ENCODE results near the gene MAGOHB.
"Not testable (repeated sequence)": the region's sequence is repeated elsewhere in the genome, so short reads cannot be mapped to it uniquely, and the experiment has no call there.

MAGOHB gene

DNA sequence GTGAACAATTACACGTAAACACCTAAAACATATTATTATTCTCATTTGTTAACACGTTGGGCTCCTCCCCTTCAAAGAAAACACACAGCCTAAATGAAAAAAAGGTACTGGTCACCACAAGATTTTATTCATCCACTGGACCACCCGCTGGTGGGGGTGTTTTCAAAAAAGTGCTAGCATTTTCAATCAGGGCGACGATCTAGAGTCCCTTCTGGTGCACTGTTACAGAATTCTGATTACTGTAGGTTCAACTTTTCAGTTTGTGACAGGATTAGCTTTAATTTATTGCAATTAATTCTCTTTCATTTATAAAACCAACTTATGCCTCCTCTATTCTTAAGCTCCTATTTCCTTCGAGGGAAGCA, 443 bp downstream of the MAGOHB start:
- DNase-seq (ENCODE audit: extremely low read depth in 1 of 2, low read depth in 1 of 2): no peak

DNA sequence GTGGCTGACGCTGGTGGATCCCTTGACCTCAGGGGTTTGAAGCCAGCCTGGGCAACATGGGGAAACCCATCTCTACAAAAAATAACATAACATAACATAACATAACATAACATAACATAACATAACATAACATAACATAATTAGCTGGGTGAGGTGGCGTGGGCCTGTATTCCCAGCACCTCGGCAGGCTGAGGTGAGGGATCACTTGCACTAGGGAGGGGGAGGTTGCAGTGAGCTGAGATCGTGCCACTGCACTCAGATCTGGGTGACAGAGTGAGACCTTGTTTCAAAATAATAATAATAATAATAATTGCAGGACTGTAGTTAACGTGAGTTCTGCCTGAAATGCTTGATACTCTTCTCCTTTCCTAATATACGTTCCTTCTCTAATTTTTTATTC, 1.3 kb downstream of the MAGOHB start:
- no peak for DNase-seq (ENCODE audit: extremely low read depth in 1 of 2, low read depth in 1 of 2)

DNA sequence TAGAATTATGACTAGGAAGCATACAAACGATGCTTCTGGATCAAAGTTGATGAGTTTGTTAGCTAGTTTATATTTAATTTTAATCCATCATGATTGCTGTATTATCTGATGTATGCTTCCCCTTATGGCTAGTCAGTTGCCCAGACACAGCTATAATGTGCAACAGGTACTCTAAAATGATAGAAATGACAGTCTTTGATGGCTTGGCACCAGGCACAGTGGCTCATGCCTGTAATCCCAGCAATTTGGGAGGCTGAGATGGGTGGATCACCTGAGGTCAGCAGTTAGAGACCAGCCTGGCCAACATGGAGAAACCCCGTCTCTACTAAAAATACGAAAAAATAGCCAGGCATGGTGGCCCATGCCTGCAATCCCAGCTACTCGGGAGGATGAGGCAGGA, 2.2 kb downstream of the MAGOHB start:
- not testable (repeated sequence) for DNase-seq (ENCODE audit: extremely low read depth in 1 of 2, low read depth in 1 of 2)

DNA sequence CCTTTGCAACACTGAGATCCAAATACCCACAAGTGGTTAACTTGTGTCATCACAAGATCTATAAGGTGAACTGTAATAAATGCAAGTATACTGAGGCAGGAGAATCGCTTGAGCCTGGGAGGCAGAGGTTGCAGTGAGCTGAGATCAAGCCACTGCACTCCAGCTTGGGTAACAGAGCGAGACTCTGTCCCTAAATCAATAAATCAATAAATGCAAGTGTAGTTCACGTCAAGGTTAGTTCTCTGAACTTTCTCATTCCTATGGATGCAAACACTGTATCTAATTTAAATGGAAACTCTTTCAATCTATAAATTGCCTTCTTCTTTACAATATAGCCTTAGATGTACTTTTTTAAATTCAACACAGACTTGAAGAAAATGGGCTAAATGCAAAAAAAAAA, 3.2 kb downstream of the MAGOHB start:
- DNase-seq (ENCODE audit: extremely low read depth in 1 of 2, low read depth in 1 of 2): no peak

DNA sequence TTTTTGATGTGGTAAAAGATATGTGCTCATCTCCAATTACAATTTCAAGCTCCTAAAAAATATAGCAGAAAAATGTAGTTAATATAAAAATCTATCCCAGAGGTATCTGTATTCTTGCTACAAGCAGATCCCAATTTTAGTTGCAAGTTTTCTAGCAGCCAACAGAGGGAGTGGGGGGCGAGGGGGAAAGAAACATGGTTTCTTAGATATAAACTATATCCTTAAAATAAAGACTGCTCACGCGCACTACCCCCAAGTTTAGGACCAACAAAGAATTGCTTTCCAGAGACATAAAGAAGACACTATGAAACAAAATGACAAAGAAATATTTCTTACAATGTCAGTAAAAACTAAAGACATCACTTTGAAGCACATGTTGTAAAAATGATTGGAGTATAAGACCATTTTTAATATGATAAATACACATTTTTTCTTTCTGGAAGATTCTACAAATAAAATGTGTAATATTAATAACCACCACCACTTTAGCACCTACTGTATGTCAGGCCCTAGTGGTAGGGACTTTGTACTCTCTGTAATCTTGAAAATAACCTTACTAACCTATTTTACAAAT, 5.4 kb downstream of the MAGOHB start:
- no peak for DNase-seq (ENCODE audit: extremely low read depth in 1 of 2, low read depth in 1 of 2)

DNA sequence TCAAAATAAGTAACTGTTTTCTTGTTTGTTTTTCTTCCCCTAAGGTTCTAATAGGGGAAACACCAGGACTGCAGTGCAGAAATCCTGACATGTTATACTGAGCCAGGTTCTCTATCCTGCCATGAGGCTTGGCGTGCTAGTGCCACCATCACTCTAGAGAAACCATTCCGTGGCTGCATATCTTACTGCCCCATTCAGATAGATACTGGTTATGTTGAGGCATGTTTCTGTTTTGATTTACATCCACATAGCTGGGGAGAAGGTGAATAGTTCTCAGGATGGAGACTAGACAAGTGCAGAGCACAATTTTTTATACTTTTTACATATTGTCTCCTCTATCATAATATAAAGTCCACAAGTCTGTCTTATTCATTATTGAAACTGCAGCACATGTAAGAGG, 11.5 kb downstream of the MAGOHB start:
- no peak for DNase-seq (ENCODE audit: extremely low read depth in 1 of 2, low read depth in 1 of 2)

DNA sequence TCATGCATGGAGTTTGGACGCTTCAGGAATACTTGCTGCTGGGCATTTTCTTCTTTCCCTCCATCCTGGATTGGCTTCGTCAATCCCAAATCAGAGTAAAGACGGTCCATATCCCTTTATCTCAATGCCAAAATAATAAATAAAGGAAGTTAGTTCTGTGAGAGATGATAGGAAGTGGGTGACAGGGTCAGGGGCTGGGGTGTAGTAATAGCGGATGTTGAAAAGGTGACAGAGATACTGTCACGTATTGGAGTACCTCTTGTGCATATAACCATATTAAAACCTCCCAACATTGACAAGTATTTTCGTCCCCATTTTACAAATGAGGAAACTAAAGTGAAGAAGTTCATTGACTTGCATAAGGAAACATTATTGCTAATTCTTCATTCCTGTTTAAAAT, 12.4 kb downstream of the MAGOHB start:
- no peak for DNase-seq (ENCODE audit: extremely low read depth in 1 of 2, low read depth in 1 of 2)

DNA sequence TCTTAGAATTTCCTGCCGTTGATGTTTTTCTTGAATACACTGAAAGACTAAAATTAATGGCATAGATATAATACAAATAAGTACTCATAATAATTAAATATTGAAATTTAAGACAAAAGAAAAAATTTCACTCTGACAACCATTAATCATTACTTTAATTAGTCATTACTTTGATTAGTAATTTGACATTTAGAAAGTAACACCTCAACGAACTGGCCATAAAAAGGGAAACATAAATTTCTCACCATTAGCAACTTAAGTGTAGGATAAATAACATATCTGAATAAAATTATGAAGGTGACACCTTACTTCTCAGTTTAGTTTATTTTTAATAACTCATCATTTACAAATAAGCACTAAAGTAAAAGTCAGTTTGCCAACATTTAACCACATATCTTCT, 17.5 kb downstream of the MAGOHB start:
- DNase-seq (ENCODE audit: extremely low read depth in 1 of 2, low read depth in 1 of 2): no peak

DNA sequence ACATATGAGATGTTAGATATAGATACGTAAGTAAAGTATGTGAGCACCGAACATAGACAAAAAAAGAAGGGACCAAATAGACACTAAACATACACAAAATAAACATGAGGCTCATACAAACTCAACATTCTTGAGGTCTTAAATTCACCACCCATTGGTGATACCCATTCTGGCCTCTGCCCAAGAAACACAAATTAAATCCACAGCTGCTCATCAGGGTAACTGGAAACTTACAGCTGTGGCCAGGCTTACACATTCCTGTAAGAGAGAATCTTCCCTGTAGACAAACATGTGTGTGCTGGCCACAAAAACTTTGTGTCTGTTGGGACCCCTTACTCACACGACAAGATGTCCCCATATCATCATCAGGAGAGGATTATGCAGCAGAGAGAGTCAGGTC, 22.4 kb downstream of the MAGOHB start:
- DNase-seq (ENCODE audit: extremely low read depth in 1 of 2, low read depth in 1 of 2): no peak

DNA sequence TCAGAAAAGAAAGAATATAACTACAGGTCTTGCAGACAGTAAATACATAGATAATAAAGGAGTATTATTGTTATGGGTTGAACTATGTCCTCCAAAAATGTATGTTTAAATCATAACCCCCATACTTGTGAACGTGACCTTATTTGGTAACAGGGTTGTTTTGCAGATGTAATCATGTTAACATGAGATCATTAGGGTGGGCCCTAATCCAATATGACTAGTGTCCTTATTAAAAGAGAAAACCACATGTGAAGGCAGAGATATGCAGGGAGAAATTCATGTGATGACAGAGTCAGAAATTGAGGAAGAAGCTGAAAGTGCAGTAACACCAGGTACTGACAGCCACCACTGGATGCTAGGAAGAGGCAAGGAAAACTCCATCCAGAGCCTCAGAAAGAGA, 29.0 kb downstream of the MAGOHB start:
- DNase-seq (ENCODE audit: extremely low read depth in 1 of 2, low read depth in 1 of 2): no peak

DNA sequence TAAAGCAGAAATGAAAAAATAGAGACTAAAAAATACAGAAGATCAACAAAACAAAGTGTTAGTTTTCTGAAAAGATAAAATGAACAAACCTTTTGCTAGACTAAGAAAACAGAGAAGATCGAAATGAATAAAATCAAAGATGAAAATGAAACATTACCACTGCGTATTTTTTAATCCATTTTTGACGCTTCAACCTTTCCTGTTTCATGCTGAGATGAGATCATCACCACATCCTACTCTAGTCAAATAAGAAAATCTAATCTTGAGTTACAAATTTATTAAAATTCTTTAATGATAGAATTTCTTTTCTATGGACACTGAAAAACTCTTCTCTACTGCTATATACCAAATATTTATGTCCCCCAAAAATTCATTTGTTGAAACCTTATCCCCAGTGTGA, 30.7 kb downstream of the MAGOHB start:
- DNase-seq (ENCODE audit: extremely low read depth in 1 of 2, low read depth in 1 of 2): no peak

DNA sequence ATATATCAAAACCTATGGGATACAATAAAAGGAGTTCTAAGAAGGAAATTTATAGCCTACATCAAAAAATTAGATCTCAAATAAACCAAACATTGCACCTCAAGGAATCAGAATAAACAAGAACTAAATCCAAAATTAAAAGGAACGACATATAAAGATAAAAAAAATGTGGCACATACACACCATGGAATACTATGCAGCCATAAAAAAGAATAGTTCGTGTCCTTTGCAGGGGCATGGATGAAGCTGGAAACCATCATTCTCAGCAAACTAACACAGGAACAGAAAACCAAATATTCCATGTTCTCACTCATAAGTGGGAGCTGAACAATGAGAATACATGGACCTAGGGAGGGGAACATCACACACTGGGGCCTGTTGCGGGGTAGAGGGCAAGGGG, 31.3 kb downstream of the MAGOHB start:
- not testable (repeated sequence) for DNase-seq (ENCODE audit: extremely low read depth in 1 of 2, low read depth in 1 of 2)

DNA sequence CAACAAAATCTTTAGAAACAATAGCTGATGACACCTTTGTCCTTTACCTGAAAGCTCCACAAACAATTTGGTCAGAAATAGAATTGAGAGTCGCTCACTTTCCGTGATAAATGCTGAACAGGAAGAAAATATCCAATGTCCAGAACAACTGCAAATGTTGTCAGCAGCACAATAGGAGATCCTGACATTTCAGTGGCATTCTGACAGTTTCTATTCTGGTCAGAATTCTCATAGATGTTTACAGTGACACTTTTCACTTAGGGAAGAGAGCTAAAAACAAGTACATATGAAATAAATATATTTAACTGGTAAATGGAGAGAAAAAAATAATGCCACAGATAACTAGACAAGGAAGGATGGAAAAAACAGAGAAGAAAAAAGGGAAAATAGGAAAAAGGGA, 39.1 kb downstream of the MAGOHB start:
- DNase-seq (ENCODE audit: extremely low read depth in 1 of 2, low read depth in 1 of 2): no peak

DNA sequence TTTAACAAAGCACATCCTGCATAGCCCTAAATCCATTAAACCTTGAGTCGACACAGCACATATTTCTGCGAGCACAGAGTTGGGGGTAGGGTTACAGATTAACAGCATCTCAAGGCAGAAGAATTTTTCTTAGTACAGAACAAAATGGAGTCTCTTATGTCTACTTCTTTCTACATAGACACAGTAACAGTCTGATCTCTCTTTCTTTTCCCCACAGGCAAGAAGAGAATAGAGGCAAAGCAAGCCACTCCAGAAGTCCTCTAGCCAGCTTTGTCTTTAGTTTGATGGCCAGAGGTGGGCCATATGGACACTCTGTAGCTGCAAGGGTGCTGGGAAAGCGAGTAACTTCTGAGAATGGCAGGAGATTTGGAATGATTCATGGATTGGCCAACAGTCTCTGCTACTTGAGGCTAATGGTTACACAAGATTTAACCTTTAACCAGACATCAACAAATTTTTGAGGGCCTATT, 41.4 kb downstream of the MAGOHB start:
- not testable (repeated sequence) for DNase-seq (ENCODE audit: extremely low read depth in 1 of 2, low read depth in 1 of 2)

DNA sequence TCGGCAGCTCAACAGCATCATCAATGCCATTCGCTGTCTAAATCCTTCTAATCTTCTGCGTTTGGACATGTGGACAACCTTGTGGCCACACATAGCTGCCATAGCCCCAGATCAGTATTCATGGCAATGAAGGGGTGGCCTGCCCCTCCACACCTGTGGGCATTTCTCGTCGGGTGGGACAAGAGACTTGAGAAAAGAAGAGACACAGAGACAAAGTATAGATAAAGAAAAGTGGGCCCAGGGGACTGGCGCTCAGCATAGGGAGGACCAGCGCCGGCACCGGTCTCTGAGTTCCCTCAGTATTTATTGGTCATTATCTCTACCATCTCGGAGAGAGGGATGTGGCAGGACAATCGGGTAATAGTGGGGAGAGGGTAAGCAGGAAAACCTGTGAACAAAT, 42.3 kb downstream of the MAGOHB start:
- DNase-seq (ENCODE audit: extremely low read depth in 1 of 2, low read depth in 1 of 2): no peak

DNA sequence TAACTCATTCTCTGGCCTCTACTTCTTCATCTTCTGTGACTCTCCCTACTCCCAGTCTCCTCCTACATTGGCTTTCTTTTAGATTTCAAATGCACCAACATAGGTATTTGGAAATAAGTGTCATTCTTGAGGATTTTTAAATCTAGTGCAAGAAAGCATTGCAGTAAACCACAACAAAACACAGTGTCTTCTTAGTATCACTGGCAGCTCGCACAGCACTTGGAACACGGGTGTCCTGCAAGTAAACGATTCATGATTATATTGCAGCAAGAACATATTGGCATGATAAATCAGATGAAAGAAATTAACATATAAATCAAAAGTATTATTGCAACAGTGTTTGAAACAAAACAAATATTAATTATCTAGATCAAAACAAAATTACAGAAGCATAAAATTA, 45.6 kb downstream of the MAGOHB start:
- DNase-seq (ENCODE audit: extremely low read depth in 1 of 2, low read depth in 1 of 2): no peak

DNA sequence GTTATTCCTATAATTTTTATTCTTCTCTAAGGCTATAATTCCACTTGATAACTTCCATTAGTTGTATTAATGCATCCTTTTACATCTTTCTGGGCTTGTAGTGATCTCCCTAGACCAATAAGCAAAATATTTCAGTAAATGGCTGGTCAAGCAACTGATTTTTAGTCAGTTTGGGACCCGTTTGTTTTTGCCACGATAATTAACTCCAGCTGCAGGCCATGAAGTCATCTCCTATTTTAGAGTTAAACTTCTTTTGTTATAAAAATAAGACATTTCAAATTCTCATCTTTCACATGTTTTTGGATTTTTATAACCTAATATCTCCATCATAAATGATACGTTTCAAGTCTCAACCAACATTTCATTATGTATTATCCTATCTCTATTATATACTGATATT, 49.4 kb downstream of the MAGOHB start:
- no peak for DNase-seq (ENCODE audit: extremely low read depth in 1 of 2, low read depth in 1 of 2)

DNA sequence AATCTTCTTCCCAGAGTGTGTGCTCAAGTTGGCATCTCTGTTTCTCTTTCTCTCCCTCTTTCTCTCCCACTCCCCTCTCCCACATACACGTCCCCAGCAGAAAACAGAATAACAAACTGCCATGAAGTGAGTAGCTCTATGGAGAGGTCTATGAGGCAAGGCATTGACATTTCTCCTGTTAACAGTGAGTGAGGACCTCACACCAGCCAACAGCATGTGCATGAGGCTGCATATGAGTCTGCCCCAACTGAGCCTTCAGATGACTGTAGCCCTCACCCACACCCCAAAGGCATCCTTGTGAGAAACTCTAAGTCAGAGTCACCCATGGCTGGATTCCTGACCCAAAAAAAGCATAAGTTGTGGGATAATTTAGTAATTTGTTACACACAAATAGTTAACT, 50.4 kb downstream of the MAGOHB start:
- no peak for DNase-seq (ENCODE audit: extremely low read depth in 1 of 2, low read depth in 1 of 2)

DNA sequence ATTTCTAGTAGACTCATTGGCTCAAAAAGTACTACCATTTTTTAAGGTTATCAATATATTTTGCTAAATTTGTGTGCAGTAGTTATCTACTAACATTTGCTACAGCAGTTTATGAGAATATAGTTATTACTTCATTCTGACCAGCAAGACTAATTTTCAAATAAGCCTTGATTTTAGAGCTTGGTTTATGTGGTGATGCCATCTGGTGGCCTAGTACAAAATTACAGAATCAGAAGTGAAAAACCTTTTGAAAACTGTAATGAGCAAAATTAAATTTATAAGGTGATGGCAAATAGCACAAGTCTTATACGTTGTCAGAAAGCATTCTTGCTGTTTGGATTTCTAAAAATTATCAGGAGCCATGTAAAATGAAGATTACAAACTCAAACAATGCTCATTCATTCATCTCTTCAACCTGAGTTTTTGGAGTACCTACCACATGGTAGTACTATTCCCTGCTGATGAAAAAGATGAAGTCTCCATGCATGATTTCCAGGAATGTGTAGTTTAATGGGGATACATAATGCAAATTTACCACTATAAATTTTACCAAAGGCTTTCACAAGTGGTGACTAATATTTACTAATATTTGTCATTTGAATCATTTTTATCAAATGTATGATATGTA, 51.0 kb downstream of the MAGOHB start:
- DNase-seq (ENCODE audit: extremely low read depth in 1 of 2, low read depth in 1 of 2): no peak

DNA sequence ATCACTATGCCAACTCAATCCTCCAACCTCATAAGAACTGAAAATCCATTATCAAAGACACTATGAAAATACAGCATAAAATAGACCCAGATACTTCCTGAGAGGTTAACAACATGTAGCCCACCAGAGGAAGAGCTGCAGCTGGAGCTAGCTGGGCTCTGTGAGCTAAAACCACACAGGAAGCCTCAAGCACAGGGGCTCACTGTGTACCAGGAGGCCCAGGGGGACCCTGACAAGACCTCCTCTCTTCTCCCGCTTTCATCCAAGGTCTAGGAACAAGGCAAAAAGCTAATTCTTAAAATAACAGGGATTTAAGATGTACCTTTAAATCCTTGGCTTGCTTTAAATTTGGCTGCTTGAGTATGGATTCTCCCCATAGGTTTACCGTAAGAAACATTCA, 54.2 kb downstream of the MAGOHB start:
- no peak for DNase-seq (ENCODE audit: extremely low read depth in 1 of 2, low read depth in 1 of 2)

DNA sequence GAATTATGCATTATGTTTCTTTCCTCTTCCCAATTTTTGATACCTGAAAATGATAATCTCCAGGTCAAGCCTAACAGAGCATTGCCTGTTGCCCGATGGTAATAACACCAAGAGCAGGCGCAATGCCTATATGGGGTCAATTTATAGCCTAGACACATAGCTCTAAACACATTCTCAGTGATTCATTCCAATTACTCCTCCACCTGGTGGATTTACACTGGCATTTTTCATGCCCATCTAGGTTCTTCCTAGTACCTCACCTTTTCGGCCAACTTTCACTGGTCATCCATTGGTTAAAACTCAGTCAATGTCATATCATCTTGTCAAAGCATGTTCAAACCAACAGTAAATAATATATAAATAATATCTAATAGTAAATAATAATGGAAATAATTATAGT, 54.6 kb downstream of the MAGOHB start:
- no peak for DNase-seq (ENCODE audit: extremely low read depth in 1 of 2, low read depth in 1 of 2)

DNA sequence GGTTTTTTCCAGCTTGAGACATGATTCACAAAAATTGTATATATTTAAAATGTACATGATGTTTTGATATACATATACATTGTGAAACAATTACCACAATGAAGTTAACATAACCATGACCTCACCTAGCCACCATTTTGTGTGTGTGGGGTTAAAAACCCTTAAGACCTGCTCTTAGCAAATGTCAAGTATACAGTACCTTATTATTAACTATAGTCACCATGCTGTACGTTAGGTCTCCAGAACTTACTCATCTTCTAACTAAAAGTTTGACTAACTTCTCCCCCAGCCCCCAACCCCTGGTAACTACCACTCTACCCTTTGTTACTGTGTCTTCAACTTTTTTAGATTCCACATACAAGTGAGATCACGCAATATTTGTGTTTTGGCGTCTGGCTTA, 55.1 kb downstream of the MAGOHB start:
- DNase-seq (ENCODE audit: extremely low read depth in 1 of 2, low read depth in 1 of 2): no peak

DNA sequence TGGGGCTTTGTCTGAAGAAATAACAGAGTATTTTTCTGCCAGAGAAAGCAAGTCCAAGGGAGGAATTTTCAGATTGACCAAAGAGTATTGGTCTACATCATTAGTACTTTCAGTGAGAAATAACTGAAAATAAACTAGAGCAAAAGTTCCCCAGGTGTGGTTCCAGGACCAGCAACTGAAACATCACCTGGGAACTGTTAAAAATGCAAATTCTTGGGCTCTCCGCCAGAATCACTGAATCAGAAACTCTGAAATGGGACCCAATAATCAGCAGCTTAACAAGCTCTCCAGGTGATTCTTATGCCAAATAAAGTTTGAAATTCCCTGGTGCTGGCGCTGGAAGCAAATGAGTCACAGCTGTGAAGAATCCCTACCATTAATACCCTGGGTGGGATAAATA, 55.6 kb downstream of the MAGOHB start:
- DNase-seq (ENCODE audit: extremely low read depth in 1 of 2, low read depth in 1 of 2): no peak

Measured in stimulated activated CD8-positive, alpha-beta memory T cell treated with anti-CD3 and anti-CD28 coated beads, Interleukin-7, amount 100 ng/mL, for 48 hours (primary cell).